ENCODE measurements around the gene COA7.

The COA7 gene

DNA sequence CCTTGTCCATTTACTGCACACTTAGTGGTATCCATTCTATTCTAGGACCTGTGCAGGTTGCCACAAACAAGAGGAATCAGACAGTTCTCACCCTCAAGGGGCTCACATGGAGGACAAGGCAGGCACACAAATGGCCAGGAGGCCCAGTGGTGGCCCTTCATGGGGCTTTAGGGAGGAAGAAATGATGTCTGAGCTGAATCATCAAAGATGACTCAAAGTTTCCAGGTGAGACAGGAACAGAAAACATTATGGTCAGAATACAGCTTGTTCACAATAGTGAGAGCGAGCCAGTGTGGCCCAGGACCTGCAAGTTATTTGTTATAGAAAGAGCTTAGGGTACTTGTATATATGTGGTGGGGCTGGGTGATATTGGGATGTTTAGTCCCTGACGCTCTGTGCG is 38.8 kb downstream of the COA7 start:
- no peaks in the 10 kb centered on the region for H3K27me3 ChIP-seq (ENCODE audit: low read depth)
- H3K36me3 ChIP-seq (replicated peaks), result no peaks in the 10 kb centered on the region
- no peak overlapping the region for H3K4me3 ChIP-seq
- no peaks in the 10 kb centered on the region for H3K9me3 ChIP-seq
- DNase-seq (ENCODE audit: low spot score in 2 of 2), result no peak
- peaks cover 10% of the 10 kb centered on the region for H3K4me1 ChIP-seq
- in situ Hi-C loops (cut with MboI; ENCODE audit: low sequenced_read_pairs), result no loop called here

DNA sequence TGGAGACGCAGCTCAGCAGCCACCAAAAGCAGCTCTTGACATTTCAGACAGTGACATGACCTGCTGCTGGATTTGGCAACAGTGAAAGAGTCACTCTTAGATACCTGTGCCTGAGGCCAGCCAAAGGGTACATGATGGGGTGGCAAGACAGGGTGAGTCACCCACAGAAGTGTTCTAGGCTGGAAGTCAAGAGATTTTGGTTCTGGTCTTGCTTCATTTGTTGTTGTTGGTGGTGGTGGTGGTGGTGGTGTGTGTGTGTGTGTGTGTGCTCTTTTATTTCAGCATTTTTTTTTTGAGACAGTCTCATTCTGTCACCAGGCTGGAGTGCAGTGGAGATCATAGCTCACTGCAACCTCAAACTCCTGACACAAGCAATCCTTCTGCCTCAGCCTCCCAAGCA is 39.4 kb downstream of the COA7 start:
- Histone ChIP-seq H3K36me3 (replicated peaks) (no peaks in the 10 kb centered on the region), H3K9me3 (no peaks in the 10 kb centered on the region), H3K4me1 (peaks cover 10% of the 10 kb centered on the region), H3K27me3 (ENCODE audit: low read depth) (no peaks in the 10 kb centered on the region), H3K4me3 (no peak overlapping the region)
- in situ Hi-C loops (cut with MboI; ENCODE audit: low sequenced_read_pairs), result no loop called here
- no peak for DNase-seq (ENCODE audit: low spot score in 2 of 2)

DNA sequence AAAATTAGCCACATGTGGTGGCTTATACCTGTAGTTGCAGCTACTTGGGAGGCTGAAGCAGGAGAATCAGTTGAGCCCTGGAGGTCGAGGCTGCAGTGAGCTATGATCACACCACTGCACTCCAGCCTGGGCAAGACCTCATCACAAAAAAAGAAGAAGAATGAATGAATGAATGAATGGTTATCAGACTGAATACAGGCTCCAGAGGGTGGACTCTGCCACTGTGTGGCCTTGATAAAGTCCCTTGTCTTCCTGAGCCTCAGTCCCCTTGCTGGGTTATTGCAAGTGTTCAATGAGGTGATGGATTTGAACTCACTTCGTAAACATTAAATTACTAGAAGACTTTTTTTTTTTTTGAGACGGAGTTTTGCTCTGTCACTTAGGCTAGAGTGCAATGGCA is 40.4 kb downstream of the COA7 start:
- Histone ChIP-seq H3K4me3 (no peak overlapping the region), H3K27me3 (ENCODE audit: low read depth) (no peaks in the 10 kb centered on the region), H3K4me1 (peaks cover 4% of the 10 kb centered on the region), H3K9me3 (no peaks in the 10 kb centered on the region), H3K36me3 (replicated peaks) (no peaks in the 10 kb centered on the region)
- in situ Hi-C loops (cut with MboI; ENCODE audit: low sequenced_read_pairs), result no loop called here
- no peak for DNase-seq (ENCODE audit: low spot score in 2 of 2)

DNA sequence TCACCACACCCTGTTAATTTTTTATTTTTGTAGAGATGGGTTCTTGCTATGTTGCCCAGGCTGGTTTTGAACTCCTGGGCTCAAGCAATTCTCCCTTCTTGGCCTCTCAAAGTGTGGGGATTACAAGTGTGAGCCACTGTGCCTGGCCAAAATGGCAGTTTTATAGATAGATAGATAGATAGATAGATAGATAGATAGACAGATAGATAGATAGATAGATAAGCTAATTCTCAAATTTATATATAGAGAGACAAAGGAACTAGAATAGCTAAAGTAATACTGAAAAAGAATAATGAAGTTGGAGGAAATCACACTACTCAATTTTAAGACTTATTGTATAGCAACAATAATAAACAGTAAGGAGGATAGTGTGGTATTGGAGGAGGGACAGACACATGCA is 44.1 kb downstream of the COA7 start:
- in situ Hi-C loops (cut with MboI; ENCODE audit: low sequenced_read_pairs), result no loop called here
- Histone ChIP-seq H3K9me3 (no peaks in the 10 kb centered on the region), H3K4me1 (no peaks in the 10 kb centered on the region), H3K36me3 (replicated peaks) (no peaks in the 10 kb centered on the region), H3K4me3 (no peak overlapping the region), H3K27me3 (ENCODE audit: low read depth) (no peaks in the 10 kb centered on the region)
- no peak for DNase-seq (ENCODE audit: low spot score in 2 of 2)

DNA sequence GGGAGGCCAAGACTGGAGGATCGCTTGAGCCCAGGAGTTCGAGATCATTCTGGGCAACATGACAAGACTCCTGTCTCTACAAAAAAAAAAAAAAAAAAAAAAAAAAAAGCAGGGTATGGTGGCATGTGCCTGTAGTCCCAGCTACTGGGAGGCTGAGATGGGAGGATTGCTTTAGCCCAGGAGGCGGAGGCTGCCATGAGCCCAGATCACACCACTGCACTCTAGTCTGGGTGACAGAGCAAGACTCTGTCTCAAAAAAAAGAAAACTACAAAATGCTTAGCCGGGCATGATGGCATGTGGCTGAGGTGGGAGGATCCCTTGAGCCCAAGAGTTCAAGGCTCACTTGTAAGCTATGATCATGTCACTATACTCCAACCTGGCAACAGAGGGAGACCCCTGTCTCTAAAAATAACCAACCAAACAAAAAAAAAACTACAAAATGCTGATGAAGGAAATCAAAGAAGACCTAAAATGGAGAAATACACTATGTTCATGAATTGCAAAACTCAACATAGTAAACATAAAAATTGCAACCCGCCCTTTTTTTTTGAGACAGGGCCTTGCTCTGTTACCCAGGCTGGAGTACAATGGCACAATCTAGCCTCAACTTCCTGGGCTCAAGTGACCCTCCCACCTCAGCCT is 44.8 kb downstream of the COA7 start:
- Histone ChIP-seq H3K4me3 (no peak overlapping the region), H3K27me3 (ENCODE audit: low read depth) (no peaks in the 10 kb centered on the region), H3K9me3 (no peaks in the 10 kb centered on the region), H3K4me1 (no peaks in the 10 kb centered on the region), H3K36me3 (replicated peaks) (no peaks in the 10 kb centered on the region)
- DNase-seq (ENCODE audit: low spot score in 2 of 2), result no peak
- in situ Hi-C loops (cut with MboI; ENCODE audit: low sequenced_read_pairs), result no loop called here

DNA sequence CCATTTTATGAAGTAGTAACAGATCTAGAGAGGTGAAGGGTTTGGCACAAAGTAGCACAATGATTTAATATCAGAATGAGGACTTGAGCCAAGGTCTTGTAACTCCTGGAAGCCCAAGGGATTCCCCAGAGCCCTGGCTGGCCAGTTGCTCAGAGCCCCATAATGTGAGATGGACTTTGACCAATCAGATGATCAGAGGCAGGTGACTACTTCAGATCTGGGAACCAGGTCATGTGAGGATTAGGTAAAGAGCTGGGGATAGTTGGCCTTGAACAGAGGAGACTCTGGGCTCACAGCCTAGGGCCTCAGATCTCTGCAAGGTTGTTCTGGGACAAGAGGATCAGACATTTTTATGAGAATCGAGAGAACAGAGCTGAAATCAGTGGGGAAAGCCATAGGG is 46.2 kb downstream of the COA7 start:
- H3K4me1 ChIP-seq, result no peaks in the 10 kb centered on the region
- H3K9me3 ChIP-seq, result no peaks in the 10 kb centered on the region
- H3K4me3 ChIP-seq, result no peak overlapping the region
- no peaks in the 10 kb centered on the region for H3K27me3 ChIP-seq (ENCODE audit: low read depth)
- H3K36me3 ChIP-seq (replicated peaks), result no peaks in the 10 kb centered on the region
- no peak for DNase-seq (ENCODE audit: low spot score in 2 of 2)
- in situ Hi-C loops (cut with MboI; ENCODE audit: low sequenced_read_pairs), result no loop called here

DNA sequence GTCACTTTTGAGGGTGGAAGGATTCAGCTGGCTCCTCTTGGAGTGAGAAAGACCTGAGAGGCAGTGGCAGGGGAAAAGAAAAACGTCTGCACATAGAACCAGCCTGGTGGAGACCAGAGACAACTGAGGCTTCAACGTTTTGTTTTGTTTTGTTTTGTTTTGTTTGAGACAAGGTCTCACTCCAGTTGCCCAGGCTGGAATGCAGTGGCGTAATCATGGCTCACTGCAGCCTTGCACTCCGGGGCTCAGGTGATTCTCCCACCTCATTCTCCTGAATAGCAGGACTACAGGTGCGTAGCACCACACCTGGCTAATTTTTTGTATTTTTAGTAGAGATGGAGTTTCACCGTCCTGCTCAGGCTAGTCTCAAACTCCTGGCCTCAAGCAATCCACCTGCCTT is 52.9 kb downstream of the COA7 start:
- in situ Hi-C loops (cut with MboI; ENCODE audit: low sequenced_read_pairs), result no loop called here
- no peak for DNase-seq (ENCODE audit: low spot score in 2 of 2)
- Histone ChIP-seq H3K4me3 (no peak overlapping the region), H3K9me3 (no peaks in the 10 kb centered on the region), H3K4me1 (no peaks in the 10 kb centered on the region), H3K36me3 (replicated peaks) (no peaks in the 10 kb centered on the region), H3K27me3 (ENCODE audit: low read depth) (peaks cover 2% of the 10 kb centered on the region; the same call in 1 of the 2 replicates)

DNA sequence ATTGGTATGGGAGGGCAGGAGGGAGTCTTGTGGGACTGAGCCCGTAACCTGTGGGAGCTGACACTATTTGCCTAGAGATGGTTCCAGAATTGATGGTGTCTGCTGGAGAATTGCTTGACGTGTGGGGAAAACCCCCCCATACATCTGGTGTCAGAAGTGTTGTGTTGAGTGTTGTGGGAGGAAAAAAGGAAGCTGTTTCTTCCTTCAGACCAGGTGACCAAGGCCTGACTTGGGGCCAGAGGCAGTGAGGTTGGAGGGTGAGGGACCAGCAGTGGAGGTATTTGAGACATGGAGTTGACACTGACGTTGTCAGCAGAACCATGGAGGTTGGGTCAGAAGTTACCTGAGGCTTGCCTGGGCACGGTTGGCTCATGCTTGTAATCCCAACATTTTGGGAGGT is 56.8 kb downstream of the COA7 start:
- no peak for DNase-seq (ENCODE audit: low spot score in 2 of 2)

DNA sequence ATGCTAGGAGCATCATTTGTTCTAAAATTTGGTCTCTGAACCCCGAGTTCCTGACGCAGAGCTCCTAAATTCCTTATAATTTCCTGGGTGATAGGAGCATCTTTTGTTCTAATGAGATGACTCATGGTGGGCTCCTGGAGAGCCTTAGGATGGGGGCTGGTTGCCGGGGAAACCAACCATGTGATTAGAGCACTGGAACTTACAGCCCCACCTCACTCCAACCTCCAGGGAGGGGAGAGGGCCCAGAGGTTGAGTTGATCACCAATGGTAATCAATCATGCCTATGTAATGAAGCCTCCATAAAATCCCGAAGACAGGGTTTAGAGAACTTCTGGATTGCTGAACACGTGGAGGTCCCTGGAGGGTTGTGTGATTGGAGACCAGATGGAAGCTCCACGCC is 57.5 kb downstream of the COA7 start:
- Histone ChIP-seq H3K36me3 (replicated peaks) (no peaks in the 10 kb centered on the region), H3K9me3 (no peaks in the 10 kb centered on the region), H3K27me3 (ENCODE audit: low read depth) (peaks cover under 1% of the 10 kb centered on the region; the same call in 1 of the 2 replicates), H3K4me1 (no peaks in the 10 kb centered on the region), H3K4me3 (no peak overlapping the region)
- DNase-seq (ENCODE audit: low spot score in 2 of 2), result no peak
- in situ Hi-C loops (cut with MboI; ENCODE audit: low sequenced_read_pairs), result no loop called here

More for the DNA sequence above, 56.8 kb downstream of the COA7 start:
- in situ Hi-C loops (cut with MboI; ENCODE audit: low sequenced_read_pairs), result no loop called here
- H3K36me3 ChIP-seq (replicated peaks), result no peaks in the 10 kb centered on the region
- peaks cover 2% of the 10 kb centered on the region; the same call in 1 of the 2 replicates for H3K27me3 ChIP-seq (ENCODE audit: low read depth)
- H3K9me3 ChIP-seq, result no peaks in the 10 kb centered on the region
- H3K4me1 ChIP-seq, result no peaks in the 10 kb centered on the region
- no peak overlapping the region for H3K4me3 ChIP-seq

DNA sequence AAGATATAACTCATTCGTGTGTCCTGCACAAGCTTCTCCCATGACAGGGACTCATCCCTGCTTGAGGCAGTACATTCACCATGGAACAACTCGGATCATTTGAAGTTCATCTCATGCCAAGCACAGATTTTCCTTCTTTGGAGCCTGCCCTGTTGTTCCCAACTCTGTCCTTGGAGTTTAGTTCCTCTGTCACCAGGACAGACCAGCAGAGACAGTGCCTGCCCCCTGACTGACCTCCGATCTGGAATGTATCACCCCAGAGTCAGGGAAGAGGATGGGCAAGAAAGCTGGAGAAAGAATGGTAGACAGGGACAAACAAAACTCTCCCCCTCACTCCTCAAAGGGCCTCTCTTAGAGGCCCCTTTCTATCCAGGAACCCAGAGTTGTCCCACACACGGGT is 60.2 kb downstream of the COA7 start:
- H3K4me3 ChIP-seq, result no peak overlapping the region
- no peaks in the 10 kb centered on the region for H3K9me3 ChIP-seq
- H3K36me3 ChIP-seq (replicated peaks), result no peaks in the 10 kb centered on the region
- H3K27me3 ChIP-seq (ENCODE audit: low read depth), result no peaks in the 10 kb centered on the region
- DNase-seq (ENCODE audit: low spot score in 2 of 2), result no peak
- in situ Hi-C loops (cut with MboI; ENCODE audit: low sequenced_read_pairs), result no loop called here
- H3K4me1 ChIP-seq, result no peaks in the 10 kb centered on the region

DNA sequence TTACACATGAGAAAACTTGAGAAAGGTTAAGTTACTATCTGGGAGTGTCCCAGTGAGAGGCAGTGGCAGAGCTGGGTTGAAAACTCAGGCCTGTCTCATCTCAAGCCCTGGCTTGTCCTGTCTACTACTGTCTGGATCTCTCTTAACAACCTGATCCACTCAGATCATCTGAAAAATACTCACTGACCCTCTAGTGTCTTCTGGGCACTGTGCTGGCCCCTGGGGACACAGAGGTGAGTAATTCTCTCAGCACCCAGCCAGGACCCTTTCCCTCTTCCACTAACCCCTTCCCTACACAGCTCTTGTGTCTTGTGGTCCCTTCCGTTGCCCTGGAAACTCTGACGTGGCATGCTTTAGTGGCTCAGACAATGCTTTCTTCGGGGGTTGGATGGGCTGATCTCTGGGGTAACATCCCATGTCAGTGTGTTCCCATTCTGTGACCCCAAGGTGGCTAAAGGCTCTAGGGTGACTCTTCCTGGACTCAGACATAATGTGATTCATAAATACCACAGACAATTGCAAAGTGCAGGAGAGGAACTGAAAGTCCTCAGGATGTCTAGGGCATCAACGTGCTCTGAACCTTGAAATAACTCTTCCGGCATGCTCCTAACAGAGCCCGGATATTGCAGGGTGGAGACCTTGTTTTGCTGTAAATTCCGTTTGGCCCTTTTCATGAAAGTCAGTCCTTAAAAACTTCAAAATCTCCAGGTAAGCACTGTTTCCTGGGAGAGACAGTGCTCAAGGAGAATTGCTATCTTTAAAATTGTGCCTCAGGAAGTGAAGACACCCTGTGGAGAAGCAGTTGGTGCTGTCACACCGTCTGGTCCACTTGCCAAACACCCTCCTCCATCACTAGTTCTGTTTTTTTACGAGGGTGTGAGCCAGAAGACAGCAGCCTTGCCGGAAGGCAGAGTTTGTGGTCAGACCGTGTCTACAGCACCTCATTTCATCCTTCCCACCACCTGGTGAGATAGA is 61.1 kb downstream of the COA7 start:
- Histone ChIP-seq H3K4me3 (no peak overlapping the region), H3K36me3 (replicated peaks) (no peaks in the 10 kb centered on the region), H3K9me3 (no peaks in the 10 kb centered on the region), H3K4me1 (no peaks in the 10 kb centered on the region), H3K27me3 (ENCODE audit: low read depth) (no peaks in the 10 kb centered on the region)
- in situ Hi-C loops (cut with MboI; ENCODE audit: low sequenced_read_pairs), result no loop called here
- DNase-seq (ENCODE audit: low spot score in 2 of 2), result no peak

DNA sequence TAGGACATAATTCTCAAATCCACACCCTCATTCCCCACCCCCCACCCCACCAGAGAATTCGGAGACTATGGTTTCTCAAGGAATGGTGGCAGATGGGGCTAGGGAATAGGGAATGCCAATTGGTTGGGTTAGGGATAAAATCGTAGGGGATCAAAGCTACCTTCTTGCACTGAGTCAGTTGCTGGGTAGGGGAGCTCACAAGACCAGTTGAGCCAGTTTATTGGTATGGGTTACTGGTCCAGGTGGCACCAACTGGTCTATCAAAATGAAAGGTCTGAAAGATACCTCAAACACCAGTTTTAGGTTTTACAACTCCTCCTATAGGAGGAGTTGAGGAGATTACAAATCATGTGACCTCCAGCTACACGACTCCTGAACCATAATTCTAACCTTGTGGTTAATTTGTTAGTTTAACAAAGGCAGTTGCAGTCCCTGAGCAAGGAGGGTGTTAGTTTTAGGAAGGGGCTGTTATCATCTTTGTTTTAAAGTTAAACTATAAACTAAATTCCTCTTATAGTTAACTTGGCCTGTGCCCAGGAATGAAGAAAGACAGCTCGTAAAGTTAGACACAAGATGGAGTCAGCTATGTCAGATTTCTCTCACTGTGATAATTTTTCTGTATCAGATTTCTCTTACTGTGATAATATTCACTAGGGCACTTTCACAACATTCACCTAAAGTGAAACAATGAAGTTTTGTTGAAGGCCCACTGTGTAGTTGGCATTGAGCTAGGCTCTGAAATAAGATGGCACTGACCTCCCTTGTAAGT is 62.6 kb downstream of the COA7 start:
- H3K27me3 ChIP-seq (ENCODE audit: low read depth), result no peaks in the 10 kb centered on the region
- in situ Hi-C loops (cut with MboI; ENCODE audit: low sequenced_read_pairs), result no loop called here

More for the DNA sequence above, 62.6 kb downstream of the COA7 start:
- Histone ChIP-seq H3K9me3 (no peaks in the 10 kb centered on the region), H3K4me3 (no peak overlapping the region), H3K36me3 (replicated peaks) (no peaks in the 10 kb centered on the region), H3K4me1 (no peaks in the 10 kb centered on the region)
- DNase-seq (ENCODE audit: low spot score in 2 of 2), result no peak

Measured in HAP-1 (cell line).